ENCODE results near the gene IRF4.

Gene IRF4

GRCh38 chr6:447381-448165, 56.0 kb downstream of the IRF4 start:
- in situ Hi-C loops (cut with MboI; ENCODE audit: low pct_unique_long_range_greater_than_20kb, low sequenced_read_pairs), result no loop called here
- no peak for DNase-seq

GRCh38 chr6:448296-449056, 56.9 kb downstream of the IRF4 start:
- in situ Hi-C loops (cut with MboI; ENCODE audit: low pct_unique_long_range_greater_than_20kb, low sequenced_read_pairs), result no loop called here
- DNase-seq, result no peak

- no peak for DNase-seq
- in situ Hi-C loops (cut with MboI; ENCODE audit: low pct_unique_long_range_greater_than_20kb, low sequenced_read_pairs), result no loop called here
These were observed 57.5 kb downstream of the IRF4 start for GRCh38 chr6:449057-449430.

- in situ Hi-C loops (cut with MboI; ENCODE audit: low pct_unique_long_range_greater_than_20kb, low sequenced_read_pairs), result no loop called here
- DNase-seq, result no peak
These were observed 58.2 kb downstream of the IRF4 start for GRCh38 chr6:449486-450419.

GRCh38 chr6:451336-451735, 59.8 kb downstream of the IRF4 start:
- in situ Hi-C loops (cut with MboI; ENCODE audit: low pct_unique_long_range_greater_than_20kb, low sequenced_read_pairs), result no loop called here
- DNase-seq, result no peak

- no peak for DNase-seq
- in situ Hi-C loops (cut with MboI; ENCODE audit: low pct_unique_long_range_greater_than_20kb, low sequenced_read_pairs), result no loop called here
These were observed 60.3 kb downstream of the IRF4 start for GRCh38 chr6:451847-452246.

- in situ Hi-C loops (cut with MboI; ENCODE audit: low pct_unique_long_range_greater_than_20kb, low sequenced_read_pairs), result no loop called here
- no peak for DNase-seq
These were observed 60.9 kb downstream of the IRF4 start for GRCh38 chr6:452301-453067.

- no peak for DNase-seq
- in situ Hi-C loops (cut with MboI; ENCODE audit: low pct_unique_long_range_greater_than_20kb, low sequenced_read_pairs), result no loop called here
These were observed 61.6 kb downstream of the IRF4 start for GRCh38 chr6:453152-453551.

- in situ Hi-C loops (cut with MboI; ENCODE audit: low pct_unique_long_range_greater_than_20kb, low sequenced_read_pairs), result no loop called here
- no peak for DNase-seq
These were observed 62.8 kb downstream of the IRF4 start for GRCh38 chr6:454148-454991.

GRCh38 chr6:455006-455585, 63.5 kb downstream of the IRF4 start:
- in situ Hi-C loops (cut with MboI; ENCODE audit: low pct_unique_long_range_greater_than_20kb, low sequenced_read_pairs), result no loop called here
- no peak for DNase-seq

- DNase-seq, result no peak
These were observed 64.3 kb downstream of the IRF4 start for GRCh38 chr6:455835-456234.

GRCh38 chr6:456358-456867, 64.9 kb downstream of the IRF4 start:
- in situ Hi-C loops (cut with MboI; ENCODE audit: low pct_unique_long_range_greater_than_20kb, low sequenced_read_pairs), result no loop called here

More at GRCh38 chr6:455835-456234, 64.3 kb downstream of the IRF4 start:
- in situ Hi-C loops (cut with MboI; ENCODE audit: low pct_unique_long_range_greater_than_20kb, low sequenced_read_pairs), result no loop called here

GRCh38 chr6:456887-457286, 65.3 kb downstream of the IRF4 start:
- in situ Hi-C loops (cut with MboI; ENCODE audit: low pct_unique_long_range_greater_than_20kb, low sequenced_read_pairs), result no loop called here
- no peak for DNase-seq

More at GRCh38 chr6:456358-456867, 64.9 kb downstream of the IRF4 start:
- DNase-seq, result no peak
